Heart left ventricle (tissue), 16 donors: ENCODE data around the gene ASCL5. TPM values are rescaled to one million over a fixed set of nuclear protein-coding genes. Genes with fewer than 3 reads are reported as not detected.
A peak's percentile ranks its signal among the peaks of the same experiment; 100 is the strongest.

Source experiments
- ATAC-seq, 4 donors: fragments of 200-7000 bp; cut with Tn5 transposase; one replicate each; pipeline ENCODE4 v1.9.1; 2020 to 2022; ENCODE audit warnings: moderate library complexity in 4 of 4, mild to moderate bottlenecking in 3 of 4, moderate number of reproducible peaks in 1 of 4
- DNase-seq, 5 donors: peaks; one replicate each; pipeline ENCODE4 v3.0.0-alpha.2; 2020
- H3K27ac ChIP-seq, 12 donors: fragments of 200-600 bp; sonication (generic) in 4 of 12; one replicate each; pipeline versions ENCODE4 v1.5.0 to v1.8.0; 2016 to 2022; ENCODE audit warnings: mild to moderate bottlenecking in 2 of 12
- H3K27me3 ChIP-seq, 9 donors: fragments of 200-600 bp; sonication (generic) in 2 of 9; one replicate each; pipeline versions ENCODE4 v1.5.1 to v1.8.0; 2016 to 2022; ENCODE audit warnings: mild to moderate bottlenecking in 3 of 9
- H3K36me3 ChIP-seq, 9 donors: fragments of 200-600 bp; sonication (generic) in 2 of 9; one replicate each; pipeline versions ENCODE4 v1.5.0 to v1.8.0; 2018 to 2022; ENCODE audit warnings: mild to moderate bottlenecking in 2 of 9
- H3K4me1 ChIP-seq, 12 donors: fragments of 200-600 bp; sonication (generic) in 4 of 12; one replicate each; pipeline versions ENCODE4 v1.5.0 to v1.8.0; 2016 to 2022; ENCODE audit warnings: mild to moderate bottlenecking in 3 of 12
- H3K4me3 ChIP-seq, 12 donors: fragments of 200-600 bp; sonication (generic) in 4 of 12; one replicate each; pipeline versions ENCODE4 v1.5.0 to v1.8.0; 2017 to 2022; ENCODE audit warnings: mild to moderate bottlenecking in 9 of 12, moderate library complexity in 4 of 12
- H3K9me3 ChIP-seq, 12 donors: fragments of 200-600 bp; sonication (generic) in 4 of 12; one replicate each; pipeline versions ENCODE4 v1.5.0 to v1.8.0; 2016 to 2022; ENCODE audit warnings: mild to moderate bottlenecking in 1 of 12
- CTCF ChIP-seq, 12 donors: fragments of 200-600 bp; sonication (generic) in 4 of 12; IDR thresholded peaks; one replicate each; pipeline versions ENCODE4 v1.5.0 to v1.8.0; 2018 to 2022; ENCODE audit warnings: antibody characterized with exemption in 12 of 12, mild to moderate bottlenecking in 5 of 12
- POLR2A ChIP-seq, 2 donors: fragments of 450-650 bp; IDR thresholded peaks; one replicate each; pipeline ENCODE4 v1.6.1; 2017; ENCODE audit warnings: antibody characterized with exemption in 2 of 2, mild to moderate bottlenecking in 2 of 2, moderate library complexity in 2 of 2
- WGBS, 4 donors: extraction: QIAGEN DNeasy Blood & Tissue Kit in 2 of 4; methylation state at CpG; one replicate each; pipeline versions ENCODE4 v1.1.5 to v1.1.7; 2013 to 2018; 5-methylcytosine and 5-hydroxymethylcytosine counted together
- intact Hi-C, 10 donors: fragments of 100-400 bp; cut with DNase I; formaldehyde crosslinking; loops; one replicate each; pipeline versions ENCODE4 v1.11.1 to v1.14.2; 2022
- polyA plus RNA-seq, 2 donors: library from polyadenylated mRNA; stranded (reverse); fragments of 200-250 nt; gene quantifications; one replicate each; pipeline ENCODE4 v1.2.3, GENCODE V29; 2013
- total RNA-seq, 9 donors: library from RNA; depleted of rRNA in 2 of 9; stranded (reverse); fragments of >200 nt in 2 of 9; fragmentation: NEBNext Ultra II Directional in 3 of 9; extraction: Animal tissue kit (Norgen Biotek cat#: 25700) in 3 of 9; gene quantifications; one replicate each; pipeline versions ENCODE4 v1.1.0 to v1.2.4, GENCODE V29; 2016 to 2023
- donor health status: ischemic (EF 13 %, LVEDD 7.1; RV severe dilation, severe dysfunction).
- donor health status: healthy with polysubstance abuse.
- donor health status: DM: no; HTN: yes; CAD: no.
- donor health status: DM: no; HTN: no; CAD: no.
- donor health status: ischemic (EF 25% LVEDD 6.9; RV normal size, moderate dysfunction).
- donor health status: ischemic (EF 25% LVEDD 5.7; RV mildly dilated, moderate dysfunction).
- donor health status: healthy.
- donor health status: DM: yes; HTN: yes; CAD: no.
- donor health status: ischemic (EF 35%, LVEDD 5.7; RV mildly dilated, moderate dysfunction).
- donor health status: nonischemic (EF 11% LVEDD 7.7; RV severe dilation, severe dysfunction).
- donor health status: DM: yes; HTN: yes; CAD: no.
- donor health status: PGD.
- donor health status: ischemic (EF 29% LVEDD 5.4; RV normal size, mild dysfunction).
- donor health status: nonischemic (EF 23%, LVEDD 6.1; RV moderate dilation, normal function).

The ASCL5 gene
- total and polyA plus RNA-seq, 11 donors, result not detected

- DNase-seq, result no peak
- TF ChIP-seq POLR2A (IDR thresholded peaks at IDR 0.05) (no peak), CTCF (IDR thresholded peaks at IDR 0.05) (no peak)
- H3K4me3 ChIP-seq, result no peak overlapping the region
- intact Hi-C loops, result no loop called here
- H3K36me3 ChIP-seq, result no peaks in the 10 kb centered on the region
- H3K4me1 ChIP-seq, result no peaks in the 10 kb centered on the region
- WGBS, 4 donors, result 73 to 83% (median 78%) methylated on average over 7 of the region's 7 CpGs
- no peaks in the 10 kb centered on the region for H3K27me3 ChIP-seq
- no peak for ATAC-seq
- no peaks in the 10 kb centered on the region for H3K9me3 ChIP-seq
- no peak overlapping the region for H3K27ac ChIP-seq
These were observed 49.9 kb downstream of the ASCL5 start for GRCh38 chr1:201077116-201077515.

- WGBS, 4 donors, result 73 to 89% (median 80%) methylated on average over 7 of the region's 7 CpGs
- no peaks in the 10 kb centered on the region for H3K27me3 ChIP-seq
- no peak for ATAC-seq
- H3K4me3 ChIP-seq, result no peak overlapping the region
- H3K36me3 ChIP-seq, result no peaks in the 10 kb centered on the region
- TF ChIP-seq POLR2A (IDR thresholded peaks at IDR 0.05), result no peak
- no peak for TF ChIP-seq CTCF (IDR thresholded peaks at IDR 0.05)
- no peaks in the 10 kb centered on the region for H3K4me1 ChIP-seq
- intact Hi-C loops, result no loop called here
- H3K9me3 ChIP-seq, result no peaks in the 10 kb centered on the region
- no peak overlapping the region for H3K27ac ChIP-seq
- DNase-seq, result no peak
These were observed 50.9 kb downstream of the ASCL5 start for GRCh38 chr1:201076092-201076491.

GRCh38 chr1:201074018-201074417 lies 53.0 kb downstream of the ASCL5 start:
- H3K27me3 ChIP-seq, result no peaks in the 10 kb centered on the region
- intact Hi-C loops, result no loop called here
- H3K27ac ChIP-seq, result no peak overlapping the region
- ATAC-seq (no peak), DNase-seq (peak in 1 of 5 donors; percentile 46)
- WGBS, 4 donors, result 78 to 98% (median 91%) methylated on average over 1 to 5 of the region's 5 CpGs
- no peaks in the 10 kb centered on the region for H3K36me3 ChIP-seq
- H3K9me3 ChIP-seq, result no peaks in the 10 kb centered on the region
- no peak overlapping the region for H3K4me3 ChIP-seq
- no peaks in the 10 kb centered on the region for H3K4me1 ChIP-seq
- TF ChIP-seq POLR2A (IDR thresholded peaks at IDR 0.05), result no peak
- no peak for TF ChIP-seq CTCF (IDR thresholded peaks at IDR 0.05)

GRCh38 chr1:201072922-201073321 lies 54.1 kb downstream of the ASCL5 start:
- Histone ChIP-seq H3K27ac (no peak overlapping the region), H3K4me3 (no peak overlapping the region), H3K4me1 (no peaks in the 10 kb centered on the region), H3K27me3 (no peaks in the 10 kb centered on the region), H3K36me3 (no peaks in the 10 kb centered on the region), H3K9me3 (no peaks in the 10 kb centered on the region)
- peak in 2 of 4 donors; percentile 34 to 46 for ATAC-seq
- TF ChIP-seq POLR2A (IDR thresholded peaks at IDR 0.05) (no peak), CTCF (IDR thresholded peaks at IDR 0.05) (no peak)
- intact Hi-C loops, result no loop called here
- peak in 2 of 5 donors; percentile 11 to 60 for DNase-seq
- 60 to 78% (median 69%) methylated on average over 2 to 6 of the region's 6 CpGs for WGBS, 4 donors
